Measurements from ENCODE around the gene SMIM14. TPM values are rescaled to one million over a fixed set of nuclear protein-coding genes. Genes with fewer than 3 reads are reported as not detected.
"Not testable (repeated sequence)": the region's sequence is repeated elsewhere in the genome, so short reads cannot be mapped to it uniquely, and the experiment has no call there.

Gene SMIM14
- total RNA-seq, 2 experiments from 2014 or later: 2.0 to 2.5 TPM

DNA sequence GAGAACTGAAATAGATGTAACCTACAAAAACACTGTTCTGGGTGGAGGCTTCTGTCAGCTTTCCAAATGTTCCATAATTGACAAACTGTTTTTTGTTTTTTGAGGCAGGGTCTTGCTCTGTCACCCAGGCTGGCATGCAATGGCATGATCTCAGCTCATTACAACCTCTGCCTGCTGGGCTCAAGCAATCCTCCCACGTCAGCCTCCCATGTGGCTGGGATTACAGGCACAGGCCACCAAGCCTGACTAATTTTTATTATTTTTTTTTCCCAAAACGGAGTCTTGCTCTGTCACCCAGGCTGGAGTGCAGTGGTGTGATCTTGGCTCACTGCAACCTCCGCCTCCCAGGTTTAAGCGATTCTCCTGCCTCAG lies 136.0 kb downstream of the SMIM14 start:
- H3K27me3 Mint-ChIP-seq (ENCODE audit: low read depth); POLR2A ChIA-PET; H3K4me3 Mint-ChIP-seq; H3K27ac Mint-ChIP-seq; H3K9me3 Mint-ChIP-seq (ENCODE audit: insufficient read depth); DNase-seq; CTCF ChIA-PET; ATAC-seq; H3K4me1 Mint-ChIP-seq (ENCODE audit: low read depth): not testable (repeated sequence)
- peaks cover 29% of the 10 kb centered on the region for H3K36me3 Mint-ChIP-seq (ENCODE audit: low read depth)

DNA sequence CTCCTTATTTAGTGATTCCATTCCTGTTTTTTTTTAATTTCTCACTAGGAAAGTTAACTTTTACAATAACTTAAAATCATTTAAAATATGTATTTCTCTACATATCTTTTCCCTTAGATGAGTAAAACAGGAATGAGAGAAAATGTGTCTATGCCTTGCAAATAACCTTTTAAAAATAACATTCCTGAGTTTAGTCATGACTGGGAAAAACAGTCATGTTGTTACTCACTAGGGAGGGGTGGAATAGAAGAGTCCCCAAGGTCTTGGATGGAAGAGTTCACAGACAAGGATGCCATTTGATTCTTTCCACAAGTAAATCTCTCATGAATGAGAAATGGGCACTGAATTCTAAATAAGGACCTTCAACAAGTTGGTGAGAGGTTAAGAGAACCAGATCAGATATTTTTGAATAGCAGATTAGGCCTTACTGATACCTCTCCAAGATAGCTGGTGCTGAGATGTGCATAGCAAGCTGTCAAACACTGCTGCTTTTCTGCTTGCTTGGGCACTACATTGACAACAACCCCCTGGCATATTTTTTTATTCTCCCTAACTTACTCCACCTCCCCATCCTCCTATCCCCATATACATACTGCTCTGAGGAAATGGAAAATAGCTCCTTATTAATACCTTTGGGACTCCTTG lies 136.5 kb downstream of the SMIM14 start:
- DNase-seq (no peak), ATAC-seq (no peak)
- POLR2A ChIA-PET: no interaction called here
- H3K4me3 Mint-ChIP-seq: no peak overlapping the region
- CTCF ChIA-PET: no interaction called here
- no peak overlapping the region for H3K27ac Mint-ChIP-seq
- no peaks in the 10 kb centered on the region for H3K27me3 Mint-ChIP-seq (ENCODE audit: low read depth)
- no peaks in the 10 kb centered on the region for H3K4me1 Mint-ChIP-seq (ENCODE audit: low read depth)
- H3K36me3 Mint-ChIP-seq (ENCODE audit: low read depth): peaks cover 29% of the 10 kb centered on the region
- H3K9me3 Mint-ChIP-seq (ENCODE audit: insufficient read depth): no peaks in the 10 kb centered on the region

DNA sequence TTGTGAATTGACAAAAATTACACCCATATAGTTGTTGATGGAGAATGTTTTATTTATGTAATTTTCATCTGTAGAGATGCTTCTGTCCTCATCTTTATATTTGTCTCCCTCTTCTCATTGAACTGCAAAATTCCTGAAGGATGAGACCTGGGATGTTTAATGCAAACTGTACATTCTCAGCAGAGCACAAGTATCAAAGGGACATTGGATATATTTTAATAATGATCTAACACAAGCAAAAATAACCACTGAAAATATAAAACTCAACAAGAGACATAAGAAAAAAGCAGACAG lies 140.0 kb downstream of the SMIM14 start:
- ChIA-PET CTCF (no interaction called here), POLR2A (no interaction called here)
- Mint-ChIP-seq H3K27ac (no peak overlapping the region), H3K4me3 (no peak overlapping the region), H3K4me1 (ENCODE audit: low read depth) (no peaks in the 10 kb centered on the region), H3K36me3 (ENCODE audit: low read depth) (peaks cover 14% of the 10 kb centered on the region), H3K9me3 (ENCODE audit: insufficient read depth) (no peaks in the 10 kb centered on the region), H3K27me3 (ENCODE audit: low read depth) (no peaks in the 10 kb centered on the region)
- no peak for DNase-seq
- no peak for ATAC-seq

DNA sequence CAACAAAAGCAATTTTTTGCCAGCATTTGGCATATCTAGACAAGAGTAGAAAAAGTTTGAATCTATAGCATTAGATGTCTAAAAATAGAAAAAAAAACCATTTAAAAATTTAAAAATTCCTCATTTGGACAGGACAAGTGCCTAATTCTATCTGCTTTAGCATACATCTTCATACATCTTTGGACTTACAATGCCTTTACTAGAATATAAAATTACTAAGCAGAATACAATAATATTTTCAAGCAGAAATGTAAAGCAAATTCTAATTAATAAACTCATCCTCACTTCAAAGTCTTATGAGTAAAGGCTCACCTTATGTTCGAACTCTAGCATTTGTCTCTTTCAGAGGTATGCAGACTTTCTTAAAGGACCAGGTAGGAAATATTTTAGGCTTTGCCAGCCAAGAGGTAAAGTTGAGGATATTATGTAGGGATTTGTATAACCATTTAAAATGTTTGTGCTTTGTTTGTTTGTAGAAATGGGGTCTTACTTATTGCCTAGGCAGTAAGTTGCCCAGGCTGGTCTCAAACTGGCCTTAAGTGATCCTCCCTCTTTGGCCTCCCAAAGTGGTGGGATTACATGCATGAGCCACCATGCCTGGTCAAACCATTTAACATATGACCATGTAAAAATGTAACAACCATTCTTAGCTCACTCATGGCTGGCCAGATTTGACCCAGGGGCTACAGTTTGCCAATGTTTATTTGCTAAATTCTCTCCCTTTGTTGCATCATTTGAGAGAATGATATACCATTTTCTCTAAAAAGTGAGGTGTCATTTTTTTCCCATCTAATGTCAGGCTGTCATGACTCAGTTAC lies 140.5 kb downstream of the SMIM14 start:
- DNase-seq (no peak), ATAC-seq (no peak)
- H3K27ac Mint-ChIP-seq: no peak overlapping the region
- CTCF ChIA-PET: no interaction called here
- H3K4me3 Mint-ChIP-seq: no peak overlapping the region
- H3K36me3 Mint-ChIP-seq (ENCODE audit: low read depth): peaks cover 8% of the 10 kb centered on the region
- no peaks in the 10 kb centered on the region for H3K9me3 Mint-ChIP-seq (ENCODE audit: insufficient read depth)
- no peaks in the 10 kb centered on the region for H3K4me1 Mint-ChIP-seq (ENCODE audit: low read depth)
- POLR2A ChIA-PET: no interaction called here
- no peaks in the 10 kb centered on the region for H3K27me3 Mint-ChIP-seq (ENCODE audit: low read depth)

Other genes with a start within 250 kb of the SMIM14 start
- not detected for gene KLB, start 231.9 kb downstream of the SMIM14 start, total RNA-seq
- gene RPL9, start 179.9 kb downstream of the SMIM14 start, total RNA-seq: 1,000 to 10,000 TPM; 1,107 to 1,219 TPM
- 10 to 100 TPM; 15.3 to 16.1 TPM for gene LIAS, start 179.8 kb downstream of the SMIM14 start, total RNA-seq
- 10 to 100 TPM; 11.1 to 11.7 TPM for gene UGDH, start 111.4 kb downstream of the SMIM14 start, total RNA-seq
- gene UBE2K, start 59.3 kb upstream of the SMIM14 start, total RNA-seq: 10 to 100 TPM; 74.9 to 78.7 TPM

All from activated CD8-positive, alpha-beta T cell treated with anti-CD3 and anti-CD28 coated beads, Interleukin-2, amount 10 ng/mL, durations not matched to agents 7 days and 5 days (primary cell).